ENCODE data around the gene IGSF6. TPM values are rescaled to one million over a fixed set of nuclear protein-coding genes. Genes with fewer than 3 reads are reported as not detected.
"Not testable (repeated sequence)": the region's sequence is repeated elsewhere in the genome, so short reads cannot be mapped to it uniquely, and the experiment has no call there.

Gene IGSF6
- total RNA-seq, 2 donors from 2014 or later: 4.8 to 5.8 TPM

DNA sequence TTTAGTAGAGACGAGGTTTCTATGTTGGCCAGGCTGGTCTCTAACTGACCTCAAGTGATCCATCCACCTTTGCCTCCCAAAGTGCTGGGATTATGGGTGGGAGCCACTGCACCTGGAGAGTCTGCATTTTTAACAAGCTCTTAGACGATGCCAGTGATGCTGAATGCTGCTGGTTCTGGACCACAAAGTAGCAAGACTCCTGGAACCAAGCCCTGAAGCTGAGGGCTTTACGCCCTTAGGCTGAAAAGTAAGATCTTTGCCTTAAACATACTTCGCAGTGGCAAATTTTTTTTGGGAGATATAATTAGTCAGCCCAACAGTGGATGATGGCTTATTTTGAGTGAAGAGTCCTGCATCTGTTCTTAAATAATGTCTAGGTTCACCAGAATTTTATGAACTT lies 39.0 kb downstream of the IGSF6 start:
- intact Hi-C loops (cut with DNase I): no loop called here
- DNase-seq (no peak), ATAC-seq (no peak)

DNA sequence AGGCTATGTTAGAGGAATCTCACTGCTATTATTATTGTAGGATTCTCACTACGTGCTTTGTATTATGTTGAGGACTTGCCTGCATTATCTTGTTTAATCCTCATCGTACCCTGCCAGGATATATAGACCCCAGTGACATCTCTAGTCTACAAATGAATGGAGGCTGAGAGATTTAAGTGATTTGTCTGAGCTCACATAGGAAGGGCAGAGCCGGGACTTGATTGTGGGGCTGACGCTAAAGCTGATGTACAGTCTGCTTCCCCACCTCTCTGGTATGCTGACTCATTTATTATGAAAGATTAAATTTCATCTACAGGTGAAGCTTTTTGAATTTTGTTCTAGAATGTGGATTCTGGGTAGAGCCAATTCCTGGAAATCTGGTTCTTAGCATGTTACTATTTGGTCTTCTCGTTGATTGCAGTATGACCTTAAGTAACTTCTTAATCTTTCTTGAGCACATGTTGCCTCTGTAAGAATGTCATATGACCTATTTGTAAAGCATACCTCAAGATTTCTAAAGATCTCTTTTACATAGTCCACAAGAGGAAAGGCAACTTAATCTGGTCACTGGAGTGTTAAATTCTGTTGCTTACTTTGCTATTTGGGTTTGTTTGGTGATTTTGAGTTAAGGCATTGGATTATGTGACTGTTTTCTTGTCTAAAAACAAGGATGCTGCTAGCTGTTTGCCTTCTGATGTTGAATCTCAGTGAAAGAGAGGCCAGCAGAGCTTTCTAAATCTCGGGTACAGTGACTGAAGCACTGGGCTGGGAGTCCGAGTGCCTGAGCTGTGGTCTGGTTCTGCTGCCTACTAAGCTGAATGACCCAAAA lies 40.6 kb downstream of the IGSF6 start:
- DNase-seq (no peak), ATAC-seq (peak; percentile 73 to 84)
- intact Hi-C loops (cut with DNase I): no loop called here

DNA sequence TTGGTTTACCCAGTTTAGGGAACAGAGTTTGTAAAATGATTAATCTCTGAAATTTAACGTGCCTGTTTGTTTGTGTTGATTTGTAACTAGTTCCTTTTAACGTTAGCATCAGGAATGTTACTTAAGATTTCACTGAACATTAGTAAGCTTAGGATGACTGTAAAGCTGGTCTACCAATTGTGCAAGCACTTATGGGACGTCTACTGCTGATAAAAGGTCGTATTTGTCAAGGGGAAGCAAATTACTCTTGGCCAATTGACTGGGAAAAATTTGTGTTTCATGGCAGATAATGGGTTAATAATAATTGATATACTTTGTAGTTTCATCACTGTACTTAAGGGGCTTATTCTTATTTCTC lies 41.2 kb downstream of the IGSF6 start:
- DNase-seq: no peak
- intact Hi-C loops (cut with DNase I): no loop called here
- peak in 1 of 2 donors; percentile 71 for ATAC-seq

GRCh38 chr16:21610766-21611165 lies 41.6 kb downstream of the IGSF6 start:
- intact Hi-C loops (cut with DNase I): no loop called here
- ATAC-seq: no peak
- DNase-seq: no peak

- DNase-seq (no peak), ATAC-seq (no peak)
- intact Hi-C loops (cut with DNase I): no loop called here
Observed at GRCh38 chr16:21610006-21610544, 42.3 kb downstream of the IGSF6 start.

DNA sequence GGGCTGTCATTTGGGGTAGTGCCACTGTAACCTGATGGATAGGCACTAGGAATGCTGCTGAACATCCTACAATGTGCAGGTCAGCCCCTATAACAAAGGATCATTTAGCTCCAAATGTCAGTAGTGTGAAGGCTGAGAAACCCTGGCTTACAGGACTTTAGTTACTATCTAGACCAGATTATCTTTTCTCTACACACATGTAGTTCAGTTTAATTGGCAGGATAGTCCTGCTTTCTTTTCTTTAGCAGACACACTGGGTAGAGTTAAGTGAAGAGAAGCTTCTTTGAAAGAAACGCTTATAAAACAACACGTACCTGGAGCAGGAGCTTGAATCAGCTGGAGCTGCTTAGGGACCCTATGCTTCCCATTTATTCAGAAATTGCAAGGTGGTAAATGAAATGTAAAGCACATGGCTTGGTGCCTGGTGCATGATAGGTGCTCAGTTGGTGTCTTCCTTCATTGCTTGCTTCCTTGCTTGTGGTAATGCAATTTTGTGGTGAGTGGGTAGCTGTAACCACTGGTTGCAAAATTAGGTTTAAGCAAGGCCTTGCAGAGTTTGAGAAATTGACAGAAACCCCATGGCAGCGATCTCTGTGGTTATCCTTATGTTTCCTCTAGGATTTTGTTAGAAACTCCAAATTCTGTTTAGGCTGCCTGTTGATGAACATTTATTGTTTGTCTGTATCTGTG lies 43.6 kb downstream of the IGSF6 start:
- no peak for ATAC-seq
- intact Hi-C loops (cut with DNase I): no loop called here

DNA sequence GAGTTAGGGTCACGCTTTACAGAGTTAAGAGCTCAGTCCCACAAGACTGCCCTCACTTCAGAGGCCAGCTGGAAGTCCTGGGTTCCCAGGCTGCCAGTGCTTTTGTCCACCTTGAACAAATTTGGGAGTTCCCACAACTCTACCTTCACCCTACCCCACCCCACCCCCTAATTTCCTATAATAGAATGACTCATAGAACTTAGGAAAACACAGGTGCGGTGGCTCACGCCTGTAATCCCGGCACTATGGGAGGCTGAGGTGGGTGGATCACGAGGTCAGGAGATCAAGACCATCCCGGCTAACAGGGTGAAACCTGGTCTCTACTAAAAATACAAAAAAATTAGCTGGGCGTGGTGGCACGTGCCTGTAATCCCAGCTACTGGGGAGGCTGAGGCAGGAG lies 46.6 kb downstream of the IGSF6 start:
- ATAC-seq; intact Hi-C loops (cut with DNase I); DNase-seq: not testable (repeated sequence)

More for the DNA sequence above, 43.6 kb downstream of the IGSF6 start:
- DNase-seq: no peak

- intact Hi-C loops (cut with DNase I): no loop called here
- DNase-seq (no peak), ATAC-seq (no peak)
Observed at GRCh38 chr16:21603928-21604327, 48.5 kb downstream of the IGSF6 start.

DNA sequence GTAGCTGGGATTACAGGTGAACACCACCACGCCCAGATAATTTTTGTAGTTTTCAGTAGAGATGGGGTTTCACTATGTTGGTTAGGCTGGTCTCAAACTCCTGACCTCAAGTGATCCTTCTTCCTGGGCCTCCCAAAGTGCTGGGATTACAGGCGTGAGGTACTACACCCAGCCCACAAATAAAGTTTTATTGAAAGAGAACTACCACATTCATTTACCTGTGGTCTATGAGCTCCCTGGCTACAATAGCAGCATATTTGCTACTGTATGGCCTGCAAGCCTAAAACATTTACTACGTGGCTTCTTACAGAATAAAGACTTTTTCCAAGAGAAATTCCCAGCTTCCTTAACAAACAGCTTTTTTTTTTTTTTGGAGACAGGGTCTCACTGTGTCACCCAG lies 49.6 kb downstream of the IGSF6 start:
- DNase-seq (no peak), ATAC-seq (no peak)
- intact Hi-C loops (cut with DNase I): no loop called here

DNA sequence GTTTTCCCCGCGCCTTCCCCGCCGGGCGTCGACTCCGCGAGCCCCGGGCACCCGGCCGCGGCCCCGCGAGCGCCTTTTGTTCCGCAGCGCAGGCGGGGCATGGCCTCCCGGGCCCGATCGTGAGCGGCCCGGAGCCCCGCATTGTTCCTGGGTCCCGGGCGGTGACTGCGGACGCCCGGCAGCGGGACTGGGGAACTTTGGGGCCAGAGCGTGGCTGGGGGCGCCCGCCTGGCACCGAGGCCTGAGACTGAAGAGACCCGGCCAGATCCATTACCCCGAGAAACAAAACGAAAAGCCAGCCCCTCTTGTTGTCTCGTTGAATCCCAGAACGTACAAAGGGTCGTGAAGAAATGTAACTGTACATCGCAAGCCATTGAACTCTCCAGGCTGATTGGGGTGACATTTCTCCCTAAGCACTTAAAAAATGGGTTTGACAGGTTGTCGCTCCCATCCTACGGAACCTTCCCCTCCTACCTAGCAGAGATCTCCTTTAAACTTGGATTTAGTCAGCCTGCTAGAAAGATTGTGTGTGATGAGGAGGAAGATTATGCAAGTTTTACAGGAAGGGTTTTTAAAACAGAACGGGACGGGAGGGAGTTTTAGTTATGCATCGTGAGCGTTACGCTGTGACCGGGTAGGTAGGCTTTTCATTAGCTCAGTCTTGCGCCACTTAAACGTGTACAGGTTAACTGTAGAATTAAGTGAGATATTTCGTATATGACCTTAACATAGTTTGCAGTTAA lies 52.2 kb downstream of the IGSF6 start:
- DNase-seq: no peak
- intact Hi-C loops (cut with DNase I): no loop called here

GRCh38 chr16:21599122-21600030 lies 53.0 kb downstream of the IGSF6 start, which contains the start of gene METTL9:
METTL9 (plus strand) TSS chr16:21599577; CDS start chr16:21599734, 157 bp downstream.
- peak; percentile 95 for DNase-seq
- intact Hi-C loops (cut with DNase I): no loop called here
- peak; percentile 99 for ATAC-seq

More for the DNA sequence above, 52.2 kb downstream of the IGSF6 start:
- peak in 1 of 2 donors; percentile 16 for ATAC-seq

GRCh38 chr16:21598701-21599121 lies 53.7 kb downstream of the IGSF6 start:
- peak; percentile 8 to 9 for ATAC-seq
- DNase-seq: no peak
- intact Hi-C loops (cut with DNase I): no loop called here

- intact Hi-C loops (cut with DNase I): no loop called here
- no peak for DNase-seq
- no peak for ATAC-seq
Observed at GRCh38 chr16:21598206-21598605, 54.2 kb downstream of the IGSF6 start.

DNA sequence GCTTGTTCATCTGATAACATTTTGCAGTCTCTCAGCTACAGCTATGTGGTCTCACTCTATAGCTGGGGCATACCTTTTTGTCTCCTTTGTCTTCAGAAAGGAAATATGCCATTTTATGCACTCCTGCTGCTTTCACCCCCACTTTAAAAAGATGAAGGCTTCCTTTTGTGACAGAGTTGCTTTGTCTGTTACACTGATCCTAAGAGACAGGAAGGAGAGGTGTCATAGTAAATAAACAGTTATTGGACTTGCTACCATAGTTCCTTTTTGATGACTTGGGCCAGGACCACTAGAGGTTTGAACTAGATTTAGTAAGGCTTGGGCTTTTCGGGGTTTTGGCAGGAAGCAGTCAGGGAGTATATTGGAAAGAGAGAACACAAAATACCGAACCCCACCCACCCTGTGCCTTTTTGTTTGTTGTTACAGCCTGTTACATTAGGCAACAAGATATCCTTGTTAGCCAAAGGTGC lies 54.8 kb downstream of the IGSF6 start:
- ATAC-seq (no peak), DNase-seq (no peak)
- intact Hi-C loops (cut with DNase I): no loop called here

- DNase-seq: no peak
- intact Hi-C loops (cut with DNase I): no loop called here
- no peak for ATAC-seq
Observed at GRCh38 chr16:21593530-21594289, 58.7 kb downstream of the IGSF6 start.

- intact Hi-C loops (cut with DNase I): no loop called here
- DNase-seq (no peak), ATAC-seq (no peak)
Observed at GRCh38 chr16:21592191-21592590, 60.2 kb downstream of the IGSF6 start.

- intact Hi-C loops (cut with DNase I): no loop called here
- ATAC-seq (no peak), DNase-seq (no peak)
Observed at GRCh38 chr16:21590796-21591195, 61.6 kb downstream of the IGSF6 start.

- no peak for DNase-seq
- intact Hi-C loops (cut with DNase I): no loop called here
- ATAC-seq: no peak
Observed at GRCh38 chr16:21590287-21590686, 62.1 kb downstream of the IGSF6 start.

Measured in left cardiac atrium (tissue), 4 donors.